Activated gamma-delta T cell treated with Interleukin-2 at 50 U/mL for 16 hours (primary cell): Measurements from ENCODE around the gene PSMA4.
"Not testable (repeated sequence)": the region's sequence is repeated elsewhere in the genome, so short reads cannot be mapped to it uniquely, and the experiment has no call there.

Experiments
- DNase-seq: peaks from one replicate; pipeline ENCODE4 v3.0.0-alpha.2; 2020

PSMA4 gene

DNA sequence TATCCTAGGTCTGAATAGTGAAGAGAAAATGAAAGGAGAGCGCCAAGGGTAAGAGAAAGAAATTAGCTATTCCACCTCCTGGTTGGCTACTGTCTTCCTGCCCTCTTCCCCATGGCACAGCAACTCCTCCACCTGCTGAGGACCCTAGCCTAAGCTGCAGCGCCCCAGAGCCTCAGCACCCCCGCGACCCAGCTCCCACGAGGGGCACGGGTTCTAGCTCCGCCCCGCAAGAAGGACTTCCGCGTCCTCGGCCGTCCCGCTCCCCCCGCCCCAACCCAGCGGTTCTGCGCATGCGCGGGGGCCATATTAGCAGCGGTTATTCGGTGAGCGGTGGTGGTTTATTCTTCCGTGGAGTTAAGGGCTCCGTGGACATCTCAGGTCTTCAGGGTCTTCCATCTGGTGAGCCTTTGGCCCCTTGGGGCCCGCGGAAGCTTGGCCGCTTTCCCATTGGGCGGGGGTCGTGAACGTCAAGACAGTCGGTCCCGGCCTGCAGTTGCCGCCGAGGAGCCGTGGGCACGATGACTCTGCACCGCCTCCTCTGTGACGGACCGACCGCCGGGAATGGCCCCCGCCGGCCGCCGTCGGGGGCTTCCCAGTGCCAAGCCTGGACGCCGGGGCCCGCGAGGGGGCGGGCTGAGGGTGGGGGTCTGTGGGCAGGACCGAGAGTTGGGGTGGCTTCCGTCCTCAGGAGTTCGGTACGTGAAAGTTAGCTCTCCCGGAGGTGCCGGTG lies at the start of gene PSMA4:
TSS of gene PSMA4 (plus strand) at position 304 of the 730 bp plus-strand sequence. CDS start 1,484 bp downstream, outside the sequence.
- peak; percentile 95 for DNase-seq

DNA sequence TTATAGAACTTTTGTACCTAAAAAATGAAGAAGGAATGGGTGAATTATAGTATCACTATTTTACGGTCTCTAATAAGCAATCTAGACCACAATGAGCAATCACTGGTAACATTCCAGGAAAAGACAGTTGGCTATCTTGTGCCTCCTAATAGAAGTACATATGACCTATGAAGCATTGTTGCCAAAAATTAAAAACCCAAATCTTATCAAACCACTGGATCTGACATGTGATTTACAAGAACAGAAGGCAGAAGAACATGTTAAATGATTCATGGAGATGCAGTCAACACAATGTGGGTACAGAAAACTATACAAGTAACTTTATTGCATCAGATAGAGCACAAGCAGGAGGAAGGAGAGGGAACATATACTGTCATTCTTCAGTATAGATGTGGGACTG lies 47.4 kb upstream of the PSMA4 start:
- DNase-seq = no peak

DNA sequence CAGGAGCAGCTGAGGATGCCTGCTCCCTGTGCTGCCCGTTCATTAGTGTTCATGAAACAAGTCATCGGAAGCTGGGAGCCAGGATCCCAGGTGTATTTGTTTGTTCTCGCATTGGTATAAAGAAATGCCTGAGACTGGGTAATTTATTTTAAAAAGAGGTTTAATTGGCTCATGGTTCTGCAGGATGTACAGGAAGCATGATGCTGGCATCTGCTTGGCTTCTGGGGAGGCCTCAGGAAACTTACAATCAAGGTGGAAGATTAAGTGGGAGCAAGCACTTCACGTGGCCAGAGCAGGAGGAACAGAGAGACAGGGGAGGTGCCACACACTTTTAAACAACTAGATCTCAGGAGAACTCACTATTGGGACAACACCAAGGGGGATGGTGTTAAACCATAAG lies 38.4 kb upstream of the PSMA4 start:
- DNase-seq = no peak

DNA sequence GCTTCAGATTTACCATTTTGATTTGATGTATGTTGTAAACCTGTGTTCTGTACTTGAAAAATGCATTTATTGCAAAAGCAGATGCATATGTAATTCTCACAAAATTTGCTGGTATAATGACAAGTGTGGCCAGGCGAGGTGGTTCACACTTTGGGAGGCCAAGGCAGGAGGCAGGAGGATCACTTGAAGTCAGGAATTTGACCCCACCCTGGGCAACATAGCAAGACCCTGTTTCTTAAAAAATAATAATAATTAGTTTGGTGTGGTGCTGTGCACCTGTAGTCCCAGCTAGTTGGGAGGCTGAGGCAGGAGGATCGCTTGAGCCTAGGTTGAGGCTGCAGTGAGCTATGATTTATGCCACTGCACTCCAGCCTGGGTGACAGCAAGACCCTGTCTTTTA lies 37.6 kb upstream of the PSMA4 start:
- DNase-seq = no peak

DNA sequence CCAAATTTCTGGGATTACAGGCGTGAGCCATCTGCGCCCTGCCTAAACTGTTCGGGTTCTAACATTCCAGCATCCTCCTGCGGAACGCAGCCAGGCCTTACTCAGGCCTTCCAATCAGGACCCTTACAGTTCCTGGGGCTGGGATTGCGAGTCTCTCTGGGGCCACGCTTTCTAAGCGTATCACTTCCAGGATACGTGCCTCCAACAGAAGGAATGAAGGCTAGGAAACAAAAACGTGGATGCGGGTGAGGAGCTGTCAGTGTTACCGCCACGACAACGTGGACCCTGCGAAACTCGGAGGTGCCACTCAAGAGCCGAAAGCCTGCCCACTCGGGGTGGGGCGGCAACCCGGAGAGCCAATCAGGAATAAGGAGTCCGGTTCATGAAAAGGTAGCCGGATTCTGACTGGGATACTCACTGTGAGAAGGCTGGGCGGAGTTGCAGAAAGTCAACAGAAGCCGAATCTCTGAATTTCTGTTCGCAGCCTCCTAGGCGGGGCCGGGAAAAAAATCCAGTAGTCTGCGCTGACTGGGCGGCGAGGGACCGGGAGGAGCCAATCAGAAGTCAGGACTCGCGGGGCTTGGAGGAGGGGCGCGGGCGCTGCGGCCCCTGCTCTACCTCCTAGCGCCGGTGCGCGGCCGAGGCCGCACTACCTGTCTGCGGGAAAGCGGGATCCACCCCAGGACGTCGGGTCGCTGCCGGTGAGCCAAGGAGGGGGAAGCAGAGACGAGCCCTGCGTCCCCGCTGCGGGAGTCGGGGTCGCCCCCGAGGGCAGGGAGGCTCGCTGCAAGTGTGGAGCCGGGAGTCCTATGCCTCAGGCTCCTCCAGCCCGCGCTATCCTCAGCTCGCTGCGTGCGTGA lies 33.0 kb upstream of the PSMA4 start, which contains the start of gene HYKK:
TSS of gene HYKK (plus strand) at position 607 of the 860 bp plus-strand sequence. CDS start 5,512 bp downstream, outside the sequence.
- peak; percentile 58 for DNase-seq

DNA sequence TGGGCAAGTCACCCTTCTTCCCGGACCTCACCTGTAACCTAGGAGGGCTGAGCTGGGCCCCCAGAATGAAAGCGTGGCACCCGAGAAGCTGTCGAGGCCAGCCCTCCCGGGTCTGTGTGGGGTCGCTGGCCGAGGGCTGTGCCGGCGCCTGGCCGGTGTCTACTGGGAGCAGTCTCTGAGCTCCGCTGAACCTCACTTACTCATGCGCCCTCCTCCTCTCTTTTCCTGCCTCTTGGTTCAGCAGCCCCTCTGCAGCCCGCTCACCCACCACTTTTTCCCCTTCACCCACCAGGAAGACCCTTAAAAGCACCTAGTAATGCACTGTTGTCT lies 32.4 kb upstream of the PSMA4 start:
- peak; percentile 7 for DNase-seq

DNA sequence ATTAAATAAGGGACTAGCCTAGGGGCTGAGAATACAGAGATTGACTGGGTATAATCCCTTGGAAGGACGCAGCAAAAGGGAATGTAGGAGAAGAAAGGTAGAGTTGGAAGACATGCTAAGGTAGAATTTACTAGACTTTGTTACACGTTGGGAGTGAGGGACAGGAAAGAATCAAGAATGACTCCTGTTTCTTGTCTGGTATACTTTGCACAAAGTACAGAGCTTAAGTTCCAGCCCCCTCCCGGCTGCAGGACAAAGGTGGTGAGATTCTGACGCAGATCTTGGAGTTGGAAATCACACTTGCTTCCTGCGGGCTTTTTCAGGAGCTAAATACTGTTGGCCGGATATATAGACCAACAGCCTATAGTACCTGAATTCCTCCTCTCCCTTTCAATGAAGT lies 32.0 kb upstream of the PSMA4 start:
- no peak for DNase-seq

DNA sequence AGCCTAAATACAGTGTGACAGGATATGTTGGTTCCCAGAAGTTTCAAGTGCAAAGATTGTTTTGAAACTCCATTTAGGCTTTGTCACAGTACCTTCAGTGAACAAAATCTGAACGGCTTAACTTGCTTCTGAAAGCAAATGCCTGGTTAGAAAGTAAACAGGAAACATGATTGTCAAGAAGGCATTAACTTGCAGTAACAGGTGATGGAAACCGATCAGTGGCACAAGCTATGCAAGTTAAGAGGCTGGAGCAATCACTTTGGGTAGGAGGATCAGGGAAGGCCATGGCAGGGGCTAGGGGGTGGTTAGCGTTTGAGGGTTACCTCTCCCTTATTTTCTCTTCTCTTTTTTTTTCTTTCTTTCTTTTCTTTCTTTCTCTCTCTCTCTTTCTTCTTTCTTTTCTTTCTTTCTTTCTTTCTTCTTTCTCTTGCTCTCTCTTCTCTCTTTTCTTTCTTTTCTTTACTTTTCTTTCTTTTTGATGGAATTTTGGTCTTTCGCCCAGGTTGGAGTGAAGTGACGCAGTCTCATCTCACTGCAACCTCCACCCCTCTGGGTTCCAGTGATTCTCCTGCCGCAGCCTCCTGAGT lies 30.4 kb upstream of the PSMA4 start:
- DNase-seq = no peak

DNA sequence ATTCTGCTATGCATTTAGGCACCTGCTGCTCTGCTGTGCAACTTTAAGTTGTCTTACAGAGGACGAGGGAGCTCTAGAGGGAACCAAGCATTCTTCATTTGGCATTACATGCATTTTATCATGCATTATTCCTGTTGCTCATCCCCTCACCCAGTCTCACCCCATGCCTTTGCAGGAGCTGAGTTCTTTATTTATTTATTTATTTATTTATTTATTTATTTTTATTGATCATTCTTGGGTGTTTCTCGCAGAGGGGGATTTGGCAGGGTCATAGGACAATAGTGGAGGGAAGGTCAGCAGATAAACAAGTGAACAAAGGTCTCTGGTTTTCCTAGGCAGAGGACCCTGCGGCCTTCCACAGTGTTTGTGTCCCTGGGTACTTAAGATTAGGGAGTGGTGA lies 20.2 kb upstream of the PSMA4 start:
- not testable (repeated sequence) for DNase-seq

DNA sequence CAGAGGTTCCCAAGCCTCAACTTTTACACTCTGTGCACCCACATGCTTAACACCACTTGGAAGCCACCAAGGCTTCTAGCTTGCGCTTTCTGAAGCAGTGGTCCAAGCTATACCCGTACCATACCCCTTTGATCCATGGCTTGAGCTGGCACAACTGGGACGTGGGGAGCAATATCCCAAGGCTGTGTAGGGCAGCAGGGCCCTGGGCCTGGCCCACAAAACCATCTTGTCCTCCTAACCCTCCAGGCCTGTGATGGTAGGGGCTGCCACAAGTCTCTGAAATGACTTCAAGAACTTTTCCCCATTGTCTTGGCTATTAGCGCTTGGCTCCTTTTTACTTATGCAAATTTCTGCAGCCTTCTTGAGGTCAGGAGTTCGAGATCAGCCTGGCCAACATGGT lies 16.0 kb upstream of the PSMA4 start:
- no peak for DNase-seq

DNA sequence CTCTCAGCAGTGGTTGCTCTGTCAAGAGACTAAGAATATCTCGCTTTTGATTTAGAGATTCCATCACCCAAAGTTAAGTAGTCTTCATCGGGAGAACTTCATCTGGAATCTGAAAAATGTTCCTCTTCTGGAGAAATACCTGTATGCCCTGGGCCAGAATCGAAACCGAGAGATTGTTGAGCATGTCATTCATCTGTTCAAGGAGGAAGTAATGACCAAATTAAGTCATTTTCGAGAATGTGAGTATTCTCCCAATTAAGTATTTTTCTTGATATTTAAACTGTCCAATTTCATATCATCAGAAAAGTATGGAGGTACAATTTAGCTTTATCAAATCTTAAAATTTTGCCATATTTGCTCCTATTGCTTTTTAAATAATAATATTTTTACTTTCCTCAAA lies 12.9 kb upstream of the PSMA4 start:
- DNase-seq = no peak

DNA sequence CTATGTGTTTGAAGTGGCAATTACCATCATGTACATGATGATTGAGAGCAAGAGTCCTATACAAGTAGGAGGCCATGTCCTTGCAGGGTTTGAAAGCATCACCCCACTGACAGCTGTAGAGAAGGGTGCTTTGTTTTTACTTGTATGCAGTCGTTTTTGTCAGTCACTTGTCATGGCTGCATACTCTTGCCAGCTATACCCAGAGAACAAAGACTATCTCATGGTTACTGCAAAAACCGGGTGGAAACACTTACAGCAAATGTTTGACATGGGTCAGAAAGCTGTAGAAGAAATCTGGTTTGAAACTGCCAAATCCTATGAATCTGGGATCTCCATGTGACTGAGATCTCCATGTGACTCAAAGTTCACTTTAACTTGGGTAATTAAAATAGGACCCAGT lies 6.9 kb upstream of the PSMA4 start:
- no peak for DNase-seq

DNA sequence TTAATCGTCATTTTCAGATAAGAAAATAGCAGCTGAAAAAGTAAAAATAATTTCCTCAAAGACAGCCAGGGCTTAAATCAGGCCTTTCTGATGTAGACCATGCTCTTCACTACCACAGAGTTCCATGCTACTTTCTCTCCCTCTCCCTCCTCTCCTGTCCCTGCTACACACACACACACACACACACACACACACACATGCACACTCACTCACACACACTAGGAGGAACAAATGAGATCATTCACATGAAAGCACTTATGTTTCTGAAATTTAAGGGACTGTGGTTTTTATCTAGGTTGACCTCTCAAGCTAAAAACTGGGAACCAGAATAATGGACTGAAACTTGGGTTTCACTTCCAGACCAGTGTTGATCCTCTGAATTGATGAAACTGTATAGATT lies 4.1 kb upstream of the PSMA4 start:
- no peak for DNase-seq

DNA sequence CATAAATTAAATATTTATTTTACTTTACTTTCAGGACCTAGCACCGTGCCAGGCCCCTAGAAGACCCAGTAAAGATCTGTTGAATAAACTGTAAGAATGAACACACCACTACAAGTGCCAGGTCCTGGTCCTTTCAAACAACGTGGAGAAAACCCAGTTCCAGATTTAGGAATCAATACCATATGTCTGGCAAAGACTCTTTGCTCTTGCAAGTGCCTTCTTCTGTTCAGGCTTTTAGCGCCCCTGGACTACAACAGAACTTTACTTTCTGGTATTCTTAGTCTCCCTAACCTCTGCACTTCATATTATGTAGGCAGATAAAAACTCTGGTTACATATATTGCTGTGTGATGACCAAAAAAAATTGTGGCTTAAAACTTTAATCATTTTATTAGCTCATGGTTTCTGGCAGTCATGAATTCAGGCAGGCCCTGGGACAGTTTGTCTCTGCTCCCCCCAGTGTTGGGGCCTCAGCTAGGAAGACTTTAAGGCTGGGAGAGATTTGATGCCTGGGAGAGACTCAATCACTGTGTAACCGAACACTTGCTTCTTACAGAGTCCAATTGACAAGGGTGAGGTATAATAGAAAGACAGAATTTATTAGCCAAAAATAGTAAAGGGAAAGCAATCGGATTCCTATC lies 2.9 kb upstream of the PSMA4 start:
- no peak for DNase-seq

DNA sequence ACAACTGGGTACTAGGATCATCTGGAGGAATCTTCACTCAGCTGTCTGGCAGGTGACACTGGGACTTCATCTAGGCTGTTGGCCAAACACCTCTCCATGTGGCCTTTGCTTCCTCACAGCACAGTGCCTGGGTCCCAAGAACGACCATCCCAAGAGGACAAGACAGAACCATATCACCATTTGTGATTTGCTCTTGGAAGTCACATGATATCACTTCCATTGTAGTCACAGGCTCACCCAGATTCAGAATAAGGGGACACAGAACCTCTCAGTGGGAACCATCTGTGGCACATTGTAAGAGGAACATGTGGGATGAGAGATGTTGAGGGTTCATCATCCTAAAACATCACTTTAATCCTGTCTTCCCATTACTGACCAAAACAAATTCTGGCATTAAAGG lies 1.9 kb upstream of the PSMA4 start:
- DNase-seq = no peak

DNA sequence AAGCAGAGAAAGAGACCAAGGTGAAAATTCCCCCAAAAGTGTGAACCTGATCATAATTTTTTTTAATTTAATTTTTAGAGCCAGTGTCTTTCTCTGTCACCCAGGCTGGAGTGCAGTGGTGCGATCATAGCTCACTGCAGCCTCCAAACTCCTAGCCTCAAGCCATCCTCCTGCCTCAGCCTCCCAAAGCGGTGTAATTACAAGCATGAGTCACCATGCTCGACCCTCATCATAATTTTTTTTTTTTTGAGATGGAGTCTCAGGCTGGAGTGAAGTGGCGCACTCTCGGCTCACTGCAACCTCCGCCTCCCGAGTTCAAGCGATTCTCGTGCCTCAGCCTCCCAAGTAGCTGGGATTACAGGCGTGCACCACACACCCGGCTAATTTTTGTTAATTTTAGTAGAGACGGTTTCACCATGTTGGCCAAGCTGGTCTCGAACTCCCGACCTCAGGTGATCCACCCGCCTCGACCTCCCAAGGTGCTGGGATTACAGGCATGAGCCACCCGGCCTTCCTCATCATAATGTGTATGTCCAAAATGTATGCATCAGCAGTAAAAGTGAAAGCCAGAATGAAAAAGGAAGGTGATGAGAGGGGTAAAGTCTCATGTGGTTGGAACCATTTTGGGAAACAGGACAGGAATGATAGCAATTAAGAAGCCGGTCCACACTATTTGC lies 642 bp upstream of the PSMA4 start:
- not testable (repeated sequence) for DNase-seq

DNA sequence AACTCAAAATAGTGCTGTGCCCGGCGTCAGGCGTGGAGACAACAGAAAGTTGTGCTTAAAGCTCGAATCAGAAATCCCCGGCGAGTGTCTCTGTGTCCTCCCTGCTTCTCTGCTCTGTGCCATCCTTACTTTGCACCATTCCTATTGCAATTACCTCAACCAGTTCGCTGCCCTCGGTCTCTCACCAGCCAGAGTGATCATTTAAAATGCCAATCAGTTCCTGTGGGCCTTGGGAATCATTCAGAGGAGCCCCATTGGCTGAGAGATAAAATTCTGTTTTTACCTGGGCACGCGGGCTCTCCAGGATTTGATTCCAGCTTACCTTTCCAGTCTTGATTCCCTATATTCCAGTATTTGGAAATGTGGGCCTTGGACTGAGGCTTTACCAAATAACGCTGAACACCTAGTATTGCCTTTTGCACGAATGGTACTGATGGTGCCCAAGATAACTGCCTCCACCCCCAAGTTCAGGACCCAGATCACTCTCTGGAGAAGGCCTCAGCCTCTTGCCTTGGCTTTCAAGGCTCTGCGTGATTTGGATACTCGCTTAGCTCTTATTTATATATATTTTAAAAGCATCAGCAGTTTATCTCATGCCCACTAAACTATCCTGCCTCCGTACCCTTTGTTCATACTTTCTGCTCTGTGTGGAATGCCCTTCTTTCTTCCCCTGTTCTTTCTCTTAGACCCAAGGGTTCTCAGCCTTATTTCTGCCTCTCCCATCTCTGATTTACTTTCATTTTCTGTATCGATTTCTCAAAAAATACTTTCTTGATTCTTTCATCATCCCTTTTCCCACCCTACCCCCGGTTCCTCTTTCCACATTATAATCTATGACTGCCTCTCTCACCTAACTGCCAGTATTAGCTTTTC lies 863 bp downstream of the PSMA4 start:
- no peak for DNase-seq

DNA sequence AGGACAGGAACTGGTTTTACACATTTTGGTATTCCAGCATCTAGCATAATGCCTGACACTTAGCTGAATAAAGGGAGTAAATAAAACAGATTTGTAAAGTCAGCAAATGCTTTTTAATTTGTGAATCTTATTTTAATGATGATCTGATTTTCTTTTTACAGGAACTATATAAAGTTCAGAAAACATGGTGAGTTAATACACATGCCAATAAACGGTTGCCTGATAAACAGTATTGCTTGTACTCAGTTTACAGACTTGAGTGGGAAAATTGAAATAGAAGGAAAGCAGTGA lies 1.4 kb downstream of the PSMA4 start:
- no peak for DNase-seq

DNA sequence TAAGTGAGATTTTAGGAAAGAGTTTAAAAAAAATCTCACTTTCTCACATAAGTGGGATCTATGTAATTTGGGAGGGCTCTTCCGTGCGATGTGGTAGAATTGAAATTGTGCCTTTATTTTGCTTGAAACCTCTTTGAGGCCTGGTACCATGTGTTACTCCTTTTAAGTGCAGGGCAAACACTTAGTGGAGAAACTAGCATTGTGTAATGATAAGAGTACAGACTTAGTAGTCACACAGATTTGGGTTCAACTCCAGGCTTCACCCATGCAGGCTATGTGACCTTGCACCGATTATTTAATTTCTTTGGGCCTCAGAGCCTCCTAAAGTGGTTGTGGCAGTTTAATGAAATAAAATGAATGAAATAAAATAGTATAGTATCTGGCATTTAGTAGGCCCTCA lies 2.4 kb downstream of the PSMA4 start:
- no peak for DNase-seq

DNA sequence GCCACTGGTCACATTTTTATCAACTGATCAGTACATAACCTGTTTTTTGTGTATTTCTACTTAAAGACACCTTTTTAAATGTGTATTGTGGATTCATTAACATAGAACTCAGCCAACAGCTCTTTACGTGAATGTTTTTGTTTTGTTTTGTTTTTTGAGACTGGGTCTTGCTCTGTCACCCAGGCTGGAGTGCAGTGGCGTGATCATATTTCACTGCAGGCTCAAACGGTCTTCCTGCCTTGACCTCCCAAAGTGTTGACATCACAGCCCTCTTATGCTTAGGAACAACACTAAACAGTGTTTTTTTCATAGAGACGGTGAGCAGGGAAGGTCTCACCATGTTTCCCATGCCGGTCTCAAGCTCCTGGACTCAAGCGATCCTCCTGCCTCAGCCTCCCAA lies 9.9 kb downstream of the PSMA4 start:
- DNase-seq = no peak

DNA sequence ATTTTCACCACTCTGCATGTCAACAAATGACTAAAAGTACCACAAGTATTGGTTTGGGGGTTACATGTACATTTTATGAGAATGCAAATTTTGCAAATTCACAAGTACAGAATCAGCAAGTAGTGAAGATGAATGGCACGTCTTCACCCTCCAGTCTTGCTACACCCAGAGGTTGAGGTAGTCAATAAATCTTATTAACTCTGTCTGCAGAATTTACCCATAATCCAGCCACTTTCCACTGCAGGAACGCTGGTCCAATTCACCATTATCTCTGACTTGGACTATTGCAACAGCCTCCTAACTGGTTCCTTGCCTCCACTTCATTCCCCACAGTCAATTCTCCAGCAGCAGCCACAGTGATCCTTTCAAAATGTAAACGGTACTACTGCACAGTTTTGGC lies 10.6 kb downstream of the PSMA4 start:
- DNase-seq = no peak

DNA sequence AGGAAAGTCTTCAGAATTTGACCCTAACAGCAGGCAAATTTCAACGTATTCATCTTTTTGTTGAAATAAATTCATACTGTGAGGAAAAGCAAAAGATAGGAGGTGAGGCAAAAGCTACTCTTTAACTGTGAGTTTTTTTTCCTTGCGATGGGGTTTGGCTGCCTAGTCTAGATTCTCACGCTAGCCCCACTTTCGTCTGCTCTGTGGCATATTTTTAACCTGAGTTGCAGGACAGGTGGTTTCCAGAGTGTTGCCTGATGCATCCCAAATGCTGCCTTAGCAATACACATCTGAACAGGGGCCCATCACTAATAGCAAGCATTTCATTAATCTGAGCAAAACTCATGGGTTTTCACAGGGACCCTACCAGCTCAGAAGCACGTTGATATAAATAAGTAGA lies 11.7 kb downstream of the PSMA4 start:
- DNase-seq = no peak
